IMR-90 (cell line): ENCODE data around the gene LATS2. TPM values are rescaled to one million over a fixed set of nuclear protein-coding genes. Genes with fewer than 3 reads are reported as not detected.

Experiments
- ATAC-seq: fragments of 200-7000 bp; cut with Tn5 transposase; 2 replicates; pipeline ENCODE4 v1.9.1; 2020; ENCODE audit warnings: low read depth, mild to moderate bottlenecking, moderate library complexity
- BruUV-seq: library from RNA; stranded (reverse); fragments of 400-500 nt; replicated peaks from 2 replicates; lab custom pipeline; 2021; lab: Mats Ljungman, UMichigan
- CTCF ChIA-PET: fragments of 300-600 bp; formaldehyde crosslinking; extraction: SDS; loops from one replicate; lab custom pipeline; 2021; ENCODE audit warnings: antibody characterized with exemption; lab: Yijun Ruan, JAX
- POLR2A ChIA-PET: fragments of 300-600 bp; sonication (Branson Sonifier 250); formaldehyde crosslinking; loops from one replicate; lab custom pipeline; 2022; ENCODE audit warnings: antibody characterized with exemption; ENCODE audit not compliant: unreplicated experiment; lab: Charles Lee
- DNase-seq: peaks from one replicate; pipeline ENCODE4 v3.0.0; 2013
- H2AFZ ChIP-seq: replicated peaks from 2 replicates; pipeline ENCODE3; 2013; ENCODE audit warnings: low read length, mild to moderate bottlenecking; ENCODE audit not compliant: poor library complexity
- H2AK5ac ChIP-seq: 2 replicates; pipeline ENCODE4 v1.6.1; 2013; ENCODE audit warnings: low read depth, low read length, inconsistent platforms
- H2AK9ac ChIP-seq: replicated peaks from 2 replicates; pipeline ENCODE3; 2013; ENCODE audit warnings: mild to moderate bottlenecking, low read depth, low read length, moderate library complexity; ENCODE audit not compliant: poor library complexity
- H2BK120ac ChIP-seq: 2 replicates; pipeline ENCODE4 v1.6.1; 2013; ENCODE audit warnings: low read depth, low read length, inconsistent platforms
- H2BK15ac ChIP-seq: 3 replicates; pipeline ENCODE4 v1.6.1; 2013; ENCODE audit warnings: low read depth, low read length, inconsistent platforms
- H2BK20ac ChIP-seq: 2 replicates; pipeline ENCODE4 v1.6.1; 2013; ENCODE audit warnings: low read depth, mild to moderate bottlenecking, inconsistent platforms, low read length, moderate library complexity
- H2BK5ac ChIP-seq: 2 replicates; pipeline ENCODE4 v1.6.1; 2013; ENCODE audit warnings: mild to moderate bottlenecking, low read depth, low read length, inconsistent platforms; ENCODE audit not compliant: poor library complexity, severe bottlenecking
- H3K14ac ChIP-seq: replicated peaks from 2 replicates; pipeline ENCODE4 v1.6.1; 2013; ENCODE audit warnings: low read depth, low read length, inconsistent platforms
- H3K18ac ChIP-seq: 2 replicates; pipeline ENCODE4 v1.6.1; 2013; ENCODE audit warnings: low read depth, low read length, control low read depth
- H3K23ac ChIP-seq: 2 replicates; pipeline ENCODE4 v1.6.1; 2013; ENCODE audit warnings: low read depth, low read length, inconsistent platforms
- H3K27ac ChIP-seq: 2 replicates; pipeline ENCODE4 v1.5.1; 2013; ENCODE audit warnings: mild to moderate bottlenecking, control low read depth, low read length; ENCODE audit not compliant: insufficient read depth
- H3K27me3 ChIP-seq: 2 replicates; pipeline ENCODE4 v1.6.1; 2013; ENCODE audit warnings: low read length; ENCODE audit not compliant: control insufficient read depth, insufficient read depth
- H3K36me3 ChIP-seq: 2 replicates; pipeline ENCODE4 v1.6.1; 2013; ENCODE audit warnings: low read length, mixed read lengths; ENCODE audit not compliant: control insufficient read depth, insufficient read depth
- H3K4ac ChIP-seq: 2 replicates; pipeline ENCODE4 v1.6.1; 2013; ENCODE audit warnings: low read depth, low read length, inconsistent platforms
- H3K4me1 ChIP-seq: 2 replicates; pipeline ENCODE4 v1.6.1; 2013; ENCODE audit warnings: low read length, mixed read lengths; ENCODE audit not compliant: control insufficient read depth, insufficient read depth
- H3K4me2 ChIP-seq: 2 replicates; pipeline ENCODE4 v1.6.1; 2013; ENCODE audit warnings: low read depth, mild to moderate bottlenecking, control low read depth, low read length, moderate library complexity
- H3K4me3 ChIP-seq: 2 replicates; pipeline ENCODE4 v1.5.1; 2013; ENCODE audit warnings: low read depth, mild to moderate bottlenecking, control low read depth, low read length, moderate library complexity; ENCODE audit not compliant: insufficient read depth
- H3K56ac ChIP-seq: 2 replicates; pipeline ENCODE4 v1.6.1; 2013; ENCODE audit warnings: low read length, inconsistent platforms; ENCODE audit not compliant: insufficient read depth; ENCODE audit errors: extremely low read depth
- H3K79me1 ChIP-seq, 2 experiments: 2 replicates each; pipeline ENCODE4 v1.6.1; 2013; ENCODE audit warnings: low read length in 2 of 2, inconsistent platforms in 1 of 2, low read depth in 1 of 2
- H3K9ac ChIP-seq: 2 replicates; pipeline ENCODE4 v1.6.1; 2013; ENCODE audit warnings: low read depth, low read length, control low read depth
- H3K9me1 ChIP-seq: 2 replicates; pipeline ENCODE4 v1.6.1; 2013; ENCODE audit warnings: low read length, inconsistent platforms; ENCODE audit not compliant: insufficient read depth
- H3K9me3 ChIP-seq: 2 replicates; pipeline ENCODE4 v1.6.1; 2013; ENCODE audit warnings: low read length; ENCODE audit not compliant: control insufficient read depth, insufficient read depth
- H4K20me1 ChIP-seq: 2 replicates; pipeline ENCODE4 v1.6.1; 2013; ENCODE audit warnings: low read length, inconsistent platforms; ENCODE audit not compliant: insufficient read depth
- H4K5ac ChIP-seq: 2 replicates; pipeline ENCODE4 v1.6.1; 2013; ENCODE audit warnings: mild to moderate bottlenecking, low read depth, low read length, control low read depth
- H4K8ac ChIP-seq, 2 experiments: 2 replicates each; pipeline ENCODE4 v1.6.1; 2013; ENCODE audit warnings: low read depth in 2 of 2, low read length in 2 of 2, control low read depth in 1 of 2, inconsistent platforms in 1 of 2
- H4K91ac ChIP-seq: 2 replicates; pipeline ENCODE4 v1.6.1; 2013; ENCODE audit warnings: low read depth, low read length, inconsistent platforms; ENCODE audit not compliant: insufficient read depth
- BHLHE40 ChIP-seq: fragments of 150-350 bp; IDR thresholded peaks from 2 replicates; pipeline ENCODE4 v1.6.1; 2016; ENCODE audit warnings: mild to moderate bottlenecking, low read depth, low read length
- CEBPB ChIP-seq: IDR thresholded peaks from 2 replicates; pipeline ENCODE4 v1.6.1; 2012; ENCODE audit warnings: low read depth, low read length, improper control_type of control experiment
- CHD1 ChIP-seq: IDR thresholded peaks from 2 replicates; pipeline ENCODE4 v1.6.1; 2012; ENCODE audit warnings: low read depth, low read length, improper control_type of control experiment
- FOS ChIP-seq: fragments of 150-350 bp; IDR thresholded peaks from 2 replicates; pipeline ENCODE4 v1.6.1; 2016; ENCODE audit warnings: low read depth, low read length
- MAFK ChIP-seq: IDR thresholded peaks from 2 replicates; pipeline ENCODE4 v1.6.1; 2012; ENCODE audit warnings: low read depth, low read length, improper control_type of control experiment
- MAZ ChIP-seq: IDR thresholded peaks from 2 replicates; pipeline ENCODE4 v1.6.1; 2012; ENCODE audit warnings: low read depth, mild to moderate bottlenecking, low read length, improper control_type of control experiment, moderate library complexity, borderline replicate concordance
- MXI1 ChIP-seq: IDR thresholded peaks from 2 replicates; pipeline ENCODE4 v1.6.1; 2012; ENCODE audit warnings: low read depth, mild to moderate bottlenecking, low read length, moderate library complexity, borderline replicate concordance
- NFE2L2 ChIP-seq: fragments of 150-350 bp; IDR thresholded peaks from 2 replicates; pipeline ENCODE4 v1.6.1; 2016; ENCODE audit warnings: low read depth, mild to moderate bottlenecking, low read length
- POLR2A ChIP-seq: IDR thresholded peaks from 2 replicates; pipeline ENCODE4 v1.6.1; 2012; ENCODE audit warnings: mild to moderate bottlenecking, low read depth, low read length
- RAD21 ChIP-seq: IDR thresholded peaks from 2 replicates; pipeline ENCODE4 v1.6.1; 2012; ENCODE audit warnings: low read length, improper control_type of control experiment
- RCOR1 ChIP-seq: IDR thresholded peaks from 2 replicates; pipeline ENCODE4 v1.6.1; 2012; ENCODE audit warnings: mild to moderate bottlenecking, low read length, improper control_type of control experiment; ENCODE audit not compliant: insufficient replicate concordance
- RFX5 ChIP-seq: IDR thresholded peaks from 2 replicates; pipeline ENCODE4 v1.8.0; 2012; ENCODE audit warnings: low read depth, mild to moderate bottlenecking, low read length, moderate library complexity
- SMC3 ChIP-seq: fragments of 150-350 bp; IDR thresholded peaks from 2 replicates; pipeline ENCODE4 v1.6.1; 2016; ENCODE audit warnings: low read depth, mild to moderate bottlenecking, antibody characterized with exemption, low read length, moderate library complexity
- WGBS, 2 experiments: methylation state at CpG; one replicate each; pipeline versions ENCODE4 v1.1.5 to v1.1.7; 2013; ENCODE audit warnings: missing lambda C conversion rate in 2 of 2; ENCODE audit not compliant: insufficient read length in 1 of 2; ENCODE audit errors: extremely low coverage in 2 of 2; 5-methylcytosine and 5-hydroxymethylcytosine counted together
- dilution Hi-C: fragments of 300-500 bp; cut with HindIII; formaldehyde crosslinking; loops from one replicate; pipeline ENCODE4 v1.14.3; 2018; ENCODE audit warnings: low sequenced_read_pairs; ENCODE audit not compliant: unreplicated experiment
- in situ Hi-C: fragments of 300-500 bp; cut with MboI; formaldehyde crosslinking; loops from 3 replicates; pipeline ENCODE4 v1.14.3; 2019; ENCODE audit warnings: low sequenced_read_pairs, inconsistent platforms, mixed read lengths
- intact Hi-C: fragments of 100-400 bp; cut with micrococcal nuclease; formaldehyde crosslinking; loops from 2 replicates; pipeline ENCODE4 v1.10.0; 2022
- polyA plus RNA-seq, 3 experiments: library from polyadenylated mRNA; depleted of rRNA; stranded (reverse); fragments of >200 nt; gene quantifications; 2 replicates each; pipeline ENCODE4 v1.2.3, GENCODE V29; 2012; ENCODE audit warnings: low replicate concordance in 1 of 3
- total RNA-seq: library from RNA; depleted of rRNA; stranded (reverse); fragments of >200 nt; gene quantifications from 2 replicates; pipeline ENCODE4 v1.2.3, GENCODE V29; 2012
- TF ChIP-seq, protein P1 (sequence below): fragments of 150-350 bp; IDR thresholded peaks from 2 replicates; pipeline ENCODE4 v1.6.1; 2016; ENCODE audit warnings: low read depth, mild to moderate bottlenecking, low read length, moderate library complexity, borderline replicate concordance
- TF ChIP-seq, protein P2 (sequence below): conservative IDR thresholded peaks from 2 replicates; pipeline ENCODE4 v1.5.1; 2012; ENCODE audit warnings: mild to moderate bottlenecking, low read depth, low read length, improper control_type of control experiment
- TF ChIP-seq, protein P3 (sequence below): fragments of 150-350 bp; IDR thresholded peaks from 2 replicates; pipeline ENCODE4 v1.6.1; 2017; ENCODE audit warnings: mild to moderate bottlenecking, antibody characterized with exemption, low read length, low read depth

LATS2 gene
- total and polyA plus RNA-seq, 2 of the 4 experiments (the other 2 are of a cell fraction) = 12.7 to 22.4 TPM

DNA sequence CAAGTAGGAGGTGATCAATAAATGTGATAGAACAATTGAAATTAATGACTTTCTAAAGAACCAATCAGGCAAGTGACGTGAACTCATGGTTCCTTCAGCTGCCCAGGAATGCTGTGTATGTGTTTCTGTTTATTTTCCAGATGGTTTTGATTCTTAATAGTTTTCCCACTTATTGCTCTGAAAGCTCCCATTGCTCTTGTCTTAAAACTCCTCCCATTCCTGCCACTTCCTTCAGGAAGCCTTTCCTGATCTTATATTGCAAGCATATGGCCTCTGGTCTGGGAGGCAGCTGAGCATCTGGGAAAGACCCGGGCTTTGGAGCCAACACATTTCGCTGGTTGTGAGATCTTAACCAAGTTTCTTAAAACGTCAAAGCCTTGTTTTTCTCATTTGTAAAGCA lies 17.1 kb upstream of the LATS2 start:
- DNase-seq = peak; percentile 42
- no peak overlapping the region for H2AFZ ChIP-seq
- H3K4me2 ChIP-seq = no peak overlapping the region

More for the DNA sequence above, 17.1 kb upstream of the LATS2 start:
- Histone ChIP-seq H3K27ac (0 out of 2 replicates have a peak overlapping the region, but pooled peaks have one; percentile 21), H3K14ac (no peak overlapping the region; the same call in none of the 2 replicates), H3K27me3 (no peaks in the 10 kb centered on the region), H3K9me3 (no peaks in the 10 kb centered on the region), H3K4me3 (no peak overlapping the region), H3K36me3 (no peaks in the 10 kb centered on the region), H3K9ac (no peak overlapping the region), H2BK120ac (peak overlapping the region; percentile 69), H2AK5ac (peak overlapping the region; percentile 3), H4K5ac (0 out of 2 replicates have a peak overlapping the region, but pooled peaks have one; percentile 16), H2BK20ac (peak overlapping the region; percentile 85; the same call in 1 of the 2 replicates), H4K20me1 (no peaks in the 10 kb centered on the region), H3K79me1 (peaks cover 0 to 3% of the 10 kb centered on the region in 2 experiments; a peak in 2 of 4 replicates), H3K9me1 (peaks cover 8% of the 10 kb centered on the region; the same call in 1 of the 2 replicates), H2BK15ac (peak overlapping the region; percentile 76; the same call in 2 of the 3 replicates), H3K4ac (peak overlapping the region; percentile 74), H3K4me1 (peaks cover 6% of the 10 kb centered on the region; the same call in 1 of the 2 replicates), H3K23ac (no peak overlapping the region), H2BK5ac (no peak overlapping the region), H3K56ac (no peak overlapping the region), H4K8ac (peak overlapping the region in 1 of 2 experiments; percentile 41; a peak in 2 of 4 replicates), H3K18ac (peak overlapping the region; percentile 31; the same call in 1 of the 2 replicates), H2AK9ac (no peak overlapping the region), H4K91ac (peak overlapping the region; percentile 67)
- no peak for ATAC-seq
- intact Hi-C loops (no loop called here), dilution Hi-C loops (no loop called here), in situ Hi-C loops (loop anchor here (10.0 kb wide), 1 partner anchor 64 kb away; no protein-coding TSS in a partner anchor)
- BruUV-seq = no TSS peak
- TF ChIP-seq SMC3 (no peak), MAZ (no peak), POLR2A (no peak), MAFK (no peak), CHD1 (no peak), RCOR1 (no peak), BHLHE40 (no peak), CEBPB (no peak), FOS (no peak), RAD21 (no peak), NFE2L2 (no peak), MXI1 (no peak), RFX5 (no peak)
- TF ChIP-seq, protein P1, sequence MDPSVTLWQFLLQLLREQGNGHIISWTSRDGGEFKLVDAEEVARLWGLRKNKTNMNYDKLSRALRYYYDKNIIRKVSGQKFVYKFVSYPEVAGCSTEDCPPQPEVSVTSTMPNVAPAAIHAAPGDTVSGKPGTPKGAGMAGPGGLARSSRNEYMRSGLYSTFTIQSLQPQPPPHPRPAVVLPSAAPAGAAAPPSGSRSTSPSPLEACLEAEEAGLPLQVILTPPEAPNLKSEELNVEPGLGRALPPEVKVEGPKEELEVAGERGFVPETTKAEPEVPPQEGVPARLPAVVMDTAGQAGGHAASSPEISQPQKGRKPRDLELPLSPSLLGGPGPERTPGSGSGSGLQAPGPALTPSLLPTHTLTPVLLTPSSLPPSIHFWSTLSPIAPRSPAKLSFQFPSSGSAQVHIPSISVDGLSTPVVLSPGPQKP = no peak
- TF ChIP-seq, protein P2, sequence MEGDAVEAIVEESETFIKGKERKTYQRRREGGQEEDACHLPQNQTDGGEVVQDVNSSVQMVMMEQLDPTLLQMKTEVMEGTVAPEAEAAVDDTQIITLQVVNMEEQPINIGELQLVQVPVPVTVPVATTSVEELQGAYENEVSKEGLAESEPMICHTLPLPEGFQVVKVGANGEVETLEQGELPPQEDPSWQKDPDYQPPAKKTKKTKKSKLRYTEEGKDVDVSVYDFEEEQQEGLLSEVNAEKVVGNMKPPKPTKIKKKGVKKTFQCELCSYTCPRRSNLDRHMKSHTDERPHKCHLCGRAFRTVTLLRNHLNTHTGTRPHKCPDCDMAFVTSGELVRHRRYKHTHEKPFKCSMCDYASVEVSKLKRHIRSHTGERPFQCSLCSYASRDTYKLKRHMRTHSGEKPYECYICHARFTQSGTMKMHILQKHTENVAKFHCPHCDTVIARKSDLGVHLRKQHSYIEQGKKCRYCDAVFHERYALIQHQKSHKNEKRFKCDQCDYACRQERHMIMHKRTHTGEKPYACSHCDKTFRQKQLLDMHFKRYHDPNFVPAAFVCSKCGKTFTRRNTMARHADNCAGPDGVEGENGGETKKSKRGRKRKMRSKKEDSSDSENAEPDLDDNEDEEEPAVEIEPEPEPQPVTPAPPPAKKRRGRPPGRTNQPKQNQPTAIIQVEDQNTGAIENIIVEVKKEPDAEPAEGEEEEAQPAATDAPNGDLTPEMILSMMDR = no peak
- TF ChIP-seq, protein P3, sequence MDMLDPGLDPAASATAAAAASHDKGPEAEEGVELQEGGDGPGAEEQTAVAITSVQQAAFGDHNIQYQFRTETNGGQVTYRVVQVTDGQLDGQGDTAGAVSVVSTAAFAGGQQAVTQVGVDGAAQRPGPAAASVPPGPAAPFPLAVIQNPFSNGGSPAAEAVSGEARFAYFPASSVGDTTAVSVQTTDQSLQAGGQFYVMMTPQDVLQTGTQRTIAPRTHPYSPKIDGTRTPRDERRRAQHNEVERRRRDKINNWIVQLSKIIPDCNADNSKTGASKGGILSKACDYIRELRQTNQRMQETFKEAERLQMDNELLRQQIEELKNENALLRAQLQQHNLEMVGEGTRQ = no peak
- ChIA-PET POLR2A (no interaction called here), CTCF (no interaction called here)
- WGBS, 2 experiments = no CpG with 5 or more reads among the region's 4 CpGs
